Activated CD4-positive, CD25-positive, alpha-beta regulatory T cell treated with anti-CD3 and anti-CD28 coated beads, Interleukin-2, amount 50 U/mL, for 16 hours (primary cell): ENCODE measurements around the gene SCPEP1.
"Not testable (repeated sequence)": the region's sequence is repeated elsewhere in the genome, so short reads cannot be mapped to it uniquely, and the experiment has no call there.

Experiments
- DNase-seq: peaks from one replicate; pipeline ENCODE4 v3.0.0-alpha.2; 2020; ENCODE audit warnings: low read depth, low spot score

Gene SCPEP1, protein sequence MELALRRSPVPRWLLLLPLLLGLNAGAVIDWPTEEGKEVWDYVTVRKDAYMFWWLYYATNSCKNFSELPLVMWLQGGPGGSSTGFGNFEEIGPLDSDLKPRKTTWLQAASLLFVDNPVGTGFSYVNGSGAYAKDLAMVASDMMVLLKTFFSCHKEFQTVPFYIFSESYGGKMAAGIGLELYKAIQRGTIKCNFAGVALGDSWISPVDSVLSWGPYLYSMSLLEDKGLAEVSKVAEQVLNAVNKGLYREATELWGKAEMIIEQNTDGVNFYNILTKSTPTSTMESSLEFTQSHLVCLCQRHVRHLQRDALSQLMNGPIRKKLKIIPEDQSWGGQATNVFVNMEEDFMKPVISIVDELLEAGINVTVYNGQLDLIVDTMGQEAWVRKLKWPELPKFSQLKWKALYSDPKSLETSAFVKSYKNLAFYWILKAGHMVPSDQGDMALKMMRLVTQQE

DNA sequence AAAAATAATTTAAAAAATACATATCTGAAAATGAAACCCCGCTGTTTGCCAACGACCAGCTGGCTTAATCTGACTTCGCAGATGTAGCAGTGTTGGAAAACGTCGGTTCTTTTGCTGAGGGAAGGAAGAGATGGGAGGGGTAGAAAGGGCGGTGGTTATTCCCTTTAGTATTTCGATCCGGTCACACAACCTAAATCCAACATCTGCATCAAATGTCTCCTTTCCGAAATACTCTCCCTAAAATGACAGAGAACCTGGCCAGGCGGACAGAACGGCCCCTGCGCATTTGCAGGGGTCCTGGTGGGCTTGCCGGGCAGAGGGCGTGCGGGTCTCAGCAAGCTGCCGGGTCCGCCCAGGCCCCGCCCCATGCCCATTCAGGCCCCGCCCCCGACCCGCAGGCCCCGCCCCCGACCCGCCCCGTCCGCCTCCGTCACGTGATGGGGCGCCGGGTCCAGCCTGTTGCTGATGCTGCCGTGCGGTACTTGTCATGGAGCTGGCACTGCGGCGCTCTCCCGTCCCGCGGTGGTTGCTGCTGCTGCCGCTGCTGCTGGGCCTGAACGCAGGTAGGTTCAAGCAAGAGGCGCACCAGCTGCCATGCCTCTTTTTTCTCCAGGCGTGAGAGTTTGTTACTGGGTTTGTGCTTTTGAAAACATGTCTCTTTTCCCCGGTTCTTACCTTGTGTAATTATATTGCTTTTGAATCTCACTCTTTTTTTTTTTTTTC lies at the start of gene SCPEP1:
TSS of gene SCPEP1 (plus strand) at position 459 of the 723 bp plus-strand sequence. CDS start at position 488, 29 bp downstream.
- peak; percentile 57 for DNase-seq

DNA sequence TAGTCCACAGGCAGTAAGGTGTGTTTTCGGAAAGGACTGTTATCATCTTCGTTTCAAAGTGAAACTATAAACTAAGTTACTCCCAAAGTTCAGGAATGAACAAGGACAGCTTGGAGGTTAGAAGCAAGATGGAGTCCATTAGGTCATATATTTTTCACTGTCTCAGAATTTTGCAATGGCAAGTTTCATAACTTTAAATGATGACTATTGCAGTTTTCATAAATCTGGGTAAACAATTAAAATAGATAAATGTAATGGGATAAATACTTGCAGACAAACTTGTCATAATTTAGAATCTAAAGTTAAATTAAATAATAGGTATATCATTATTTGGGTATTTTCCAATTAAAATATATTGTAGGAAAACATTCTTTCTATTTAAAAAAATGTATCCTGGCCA lies 49.3 kb upstream of the SCPEP1 start:
- DNase-seq, result no peak

DNA sequence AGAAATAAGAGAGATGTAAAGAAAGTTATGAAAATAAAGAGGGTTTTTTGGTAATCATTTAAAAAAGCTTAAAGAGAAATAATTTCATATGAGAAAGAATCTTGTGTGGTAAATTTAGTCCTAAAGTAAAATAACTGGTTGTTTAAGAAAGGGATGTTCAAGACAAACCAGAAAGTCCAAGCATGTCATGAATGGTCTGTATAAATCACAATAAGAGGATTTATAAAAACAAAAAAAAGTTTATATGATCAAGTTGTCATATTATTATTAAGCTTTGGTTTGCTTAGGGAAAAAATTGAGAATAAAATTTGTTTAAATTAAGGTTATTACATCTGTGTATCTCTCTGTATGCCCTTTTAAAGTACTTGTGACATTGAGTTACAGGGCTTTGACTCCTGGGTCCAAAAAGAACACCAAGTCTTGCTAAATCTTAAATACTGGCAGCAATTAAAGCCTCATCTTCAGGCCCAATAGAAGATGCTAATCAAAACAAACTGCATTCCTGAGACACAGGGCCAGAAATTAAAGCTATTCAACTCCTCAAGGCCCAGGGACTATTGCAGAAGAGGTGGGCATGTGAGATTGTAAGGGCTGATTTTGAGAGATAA lies 48.5 kb upstream of the SCPEP1 start:
- no peak for DNase-seq

DNA sequence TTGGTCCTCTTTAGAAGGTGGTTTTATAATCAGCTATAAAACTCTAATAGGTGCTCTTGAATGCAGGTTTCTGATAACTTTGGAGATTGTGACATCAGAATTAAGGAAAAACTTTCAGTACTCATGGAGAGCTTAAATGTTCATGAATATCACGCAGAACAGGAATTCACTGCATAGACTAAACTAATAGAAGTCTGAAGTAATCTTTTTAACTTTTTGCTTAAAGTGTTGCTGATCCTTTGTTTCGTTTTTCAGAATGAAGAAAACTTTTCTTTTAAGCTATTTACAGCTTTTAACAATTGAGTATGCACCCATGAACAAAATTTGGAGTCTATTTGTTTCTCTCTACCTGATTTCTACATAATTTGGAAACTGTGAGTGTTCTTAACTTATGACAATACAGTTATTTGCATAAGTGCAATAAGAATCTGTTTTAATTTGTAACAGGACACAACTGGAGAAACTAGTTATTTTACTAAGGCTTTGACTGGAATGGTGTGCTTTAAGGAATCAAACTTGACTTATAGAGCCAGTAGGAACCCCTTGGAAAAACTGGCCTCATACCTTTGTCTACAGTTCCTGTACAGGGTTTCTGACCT lies 47.1 kb upstream of the SCPEP1 start:
- DNase-seq, result no peak

DNA sequence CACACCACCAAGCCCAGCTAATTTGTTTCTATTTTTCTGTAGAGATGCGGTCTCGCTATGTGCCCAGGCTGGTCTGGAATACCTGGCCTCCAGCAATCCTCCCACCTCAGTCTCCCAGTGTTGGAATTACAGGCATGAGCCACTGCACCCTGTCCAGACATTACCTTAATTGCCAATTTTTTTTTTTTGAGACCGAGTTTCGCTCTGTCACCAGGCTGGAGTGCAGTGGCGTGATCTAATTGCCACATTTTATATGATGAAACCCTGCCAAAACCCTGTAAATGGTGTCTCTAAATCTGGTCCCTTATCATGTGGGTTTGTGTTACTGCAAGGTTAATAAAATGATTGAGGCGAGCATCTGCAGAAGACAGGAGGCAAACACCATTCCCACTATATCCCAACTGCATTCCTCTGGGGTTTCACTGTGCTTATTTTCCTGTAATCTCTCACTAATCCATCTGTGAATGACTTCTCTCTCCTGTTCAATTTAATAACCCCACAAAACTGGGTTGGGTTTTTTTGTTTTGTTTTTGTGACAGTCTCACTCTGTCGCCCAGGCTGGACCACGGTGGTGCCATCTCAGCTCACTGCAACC lies 44.7 kb upstream of the SCPEP1 start:
- DNase-seq, result no peak

DNA sequence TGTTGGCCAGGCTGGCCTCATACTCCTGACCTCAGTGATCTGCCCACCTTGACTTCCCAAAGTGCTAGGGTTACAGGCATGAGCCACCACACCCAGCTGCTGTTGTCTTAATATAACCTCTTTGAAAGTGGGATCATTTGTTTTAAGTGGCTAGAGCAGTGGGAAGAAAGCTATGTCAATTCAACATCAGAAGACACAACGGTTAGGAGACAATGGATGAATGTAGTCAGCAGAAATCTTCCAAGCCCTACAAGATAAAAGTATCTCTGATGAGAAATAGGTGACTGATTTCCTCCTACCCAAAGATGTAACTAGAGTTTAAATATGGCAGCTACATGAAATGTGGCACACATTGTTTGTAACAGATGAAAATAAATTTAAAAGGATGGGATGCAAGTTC lies 44.1 kb upstream of the SCPEP1 start:
- no peak for DNase-seq

DNA sequence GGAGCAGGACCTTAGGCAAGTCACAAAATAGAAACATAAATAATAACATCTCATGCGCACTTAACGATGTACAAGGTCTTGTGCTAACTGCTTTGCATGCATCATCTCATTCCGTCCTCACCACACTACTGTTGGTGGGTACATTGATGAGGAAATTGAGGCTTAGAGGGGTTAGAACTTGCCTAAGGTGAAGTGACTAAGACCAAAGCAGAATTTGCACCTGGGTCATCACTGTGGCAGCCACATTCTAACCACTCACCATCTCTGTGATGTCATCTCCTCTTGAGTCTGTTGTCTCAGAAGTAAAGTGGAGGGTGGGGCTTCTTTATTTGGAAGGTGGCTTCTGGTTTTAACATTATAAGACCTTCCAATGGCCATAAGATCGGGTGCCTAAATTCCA lies 43.7 kb upstream of the SCPEP1 start:
- DNase-seq, result no peak

DNA sequence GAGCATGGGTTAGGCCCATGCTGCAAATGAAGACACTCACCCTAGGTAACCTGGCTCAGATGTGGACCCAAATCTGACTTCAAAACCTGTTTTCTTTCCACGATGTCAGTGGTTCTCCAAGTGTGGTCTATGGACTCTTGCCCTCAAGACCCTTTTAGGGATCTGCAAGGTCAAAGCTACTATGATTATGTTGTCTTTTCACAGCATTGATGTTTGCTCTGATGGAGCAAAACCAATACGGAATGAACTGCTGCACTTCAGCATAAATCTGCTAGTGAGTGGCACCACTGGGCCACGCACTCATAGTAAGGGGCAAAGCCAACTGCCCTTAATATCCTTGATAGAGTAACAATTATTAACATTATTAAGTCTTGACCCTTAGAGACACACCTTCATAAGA lies 42.5 kb upstream of the SCPEP1 start:
- DNase-seq, result no peak

DNA sequence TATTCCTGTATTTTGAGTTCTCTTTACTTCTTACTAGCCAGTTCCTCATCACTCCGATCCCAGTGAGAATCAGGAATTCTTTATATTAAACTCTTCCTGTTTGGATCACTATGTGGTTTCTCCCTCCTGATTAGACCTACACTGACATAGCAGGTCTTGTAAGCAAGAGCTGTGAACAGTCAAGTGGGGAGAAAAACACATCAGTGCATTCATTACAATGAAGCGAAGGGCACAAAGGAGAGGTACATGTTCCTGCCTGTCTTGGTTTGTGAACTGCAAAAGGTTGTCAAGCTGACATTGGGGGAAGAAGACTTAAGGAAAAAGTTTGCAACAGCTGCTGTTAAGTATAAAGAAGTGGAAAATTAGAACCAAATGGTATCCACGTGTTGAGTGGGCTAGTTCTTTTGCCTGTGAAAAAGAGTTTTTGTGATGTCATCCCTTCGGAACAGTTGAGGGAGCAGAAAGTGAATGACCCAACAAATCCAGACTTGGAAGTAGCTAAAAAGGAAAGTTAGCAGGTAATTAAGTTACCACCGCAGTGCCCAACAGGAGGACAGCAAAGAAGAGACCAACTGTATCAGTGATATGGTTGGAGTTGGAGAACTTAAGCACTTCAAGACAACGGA lies 41.1 kb upstream of the SCPEP1 start:
- no peak for DNase-seq

DNA sequence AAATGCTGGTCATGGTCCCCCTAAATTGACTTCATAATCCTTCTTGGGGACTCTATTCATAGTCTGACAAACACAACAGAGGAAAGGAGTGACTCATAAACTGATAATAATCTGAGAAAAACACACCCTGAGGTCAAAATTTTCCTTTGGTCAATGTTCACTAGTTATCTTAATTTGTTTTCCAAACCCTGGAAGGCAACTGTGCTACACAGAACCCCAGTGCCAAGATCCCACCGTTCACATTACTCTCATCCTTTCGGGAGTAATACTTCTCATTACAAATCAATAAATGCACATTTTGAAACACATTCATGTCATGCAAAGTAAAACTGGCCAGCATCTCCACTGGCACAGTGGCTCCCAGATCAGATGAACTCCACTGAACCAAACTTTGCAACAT lies 40.2 kb upstream of the SCPEP1 start:
- DNase-seq, result no peak

DNA sequence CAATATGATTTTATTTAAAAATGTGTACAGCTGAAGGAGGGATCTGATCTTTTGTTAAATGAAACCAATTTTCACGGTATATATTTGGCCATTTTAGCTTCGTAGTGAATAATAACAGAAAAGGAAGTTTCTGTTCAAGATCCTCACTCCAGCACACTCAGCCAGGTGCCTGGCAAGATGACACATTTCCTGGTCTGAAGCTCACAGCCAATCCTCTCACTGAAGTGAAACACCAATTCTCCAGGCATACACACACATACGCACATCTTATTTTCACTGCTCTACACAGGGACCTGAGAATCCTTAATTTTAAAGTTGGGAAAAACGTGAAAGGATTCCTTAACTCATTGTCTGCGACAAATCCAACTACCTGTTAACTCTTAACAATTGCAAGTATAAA lies 39.7 kb upstream of the SCPEP1 start:
- DNase-seq, result not testable (repeated sequence)

DNA sequence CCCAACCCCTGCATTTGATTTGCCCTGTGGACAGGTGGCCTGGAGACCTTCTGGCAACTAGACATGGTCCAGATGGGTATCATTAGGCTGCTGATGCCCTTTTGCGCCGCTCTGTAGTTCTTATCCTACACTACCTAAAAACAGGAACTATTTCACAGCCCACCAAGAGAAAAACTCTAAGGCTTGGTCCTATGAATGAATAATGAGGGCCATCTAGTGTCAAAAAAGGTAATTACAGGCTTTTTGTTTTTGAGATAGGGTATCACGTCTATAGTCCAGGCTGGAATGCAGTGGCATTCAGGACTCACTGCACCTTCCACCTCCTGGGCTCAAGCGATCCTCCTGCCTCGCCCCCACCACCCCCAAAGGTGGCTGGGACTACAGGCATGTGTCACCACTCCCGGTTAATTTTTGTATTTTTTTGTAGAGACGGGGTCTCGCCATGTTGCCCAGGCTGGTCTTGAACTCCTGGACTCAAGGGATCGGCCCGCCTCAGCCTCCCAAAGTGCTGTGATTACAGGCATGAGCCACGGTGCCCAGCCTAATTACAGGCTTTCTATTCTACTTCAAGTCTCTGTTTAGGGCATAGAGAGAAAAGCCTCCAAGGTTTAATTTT lies 38.0 kb upstream of the SCPEP1 start:
- no peak for DNase-seq

DNA sequence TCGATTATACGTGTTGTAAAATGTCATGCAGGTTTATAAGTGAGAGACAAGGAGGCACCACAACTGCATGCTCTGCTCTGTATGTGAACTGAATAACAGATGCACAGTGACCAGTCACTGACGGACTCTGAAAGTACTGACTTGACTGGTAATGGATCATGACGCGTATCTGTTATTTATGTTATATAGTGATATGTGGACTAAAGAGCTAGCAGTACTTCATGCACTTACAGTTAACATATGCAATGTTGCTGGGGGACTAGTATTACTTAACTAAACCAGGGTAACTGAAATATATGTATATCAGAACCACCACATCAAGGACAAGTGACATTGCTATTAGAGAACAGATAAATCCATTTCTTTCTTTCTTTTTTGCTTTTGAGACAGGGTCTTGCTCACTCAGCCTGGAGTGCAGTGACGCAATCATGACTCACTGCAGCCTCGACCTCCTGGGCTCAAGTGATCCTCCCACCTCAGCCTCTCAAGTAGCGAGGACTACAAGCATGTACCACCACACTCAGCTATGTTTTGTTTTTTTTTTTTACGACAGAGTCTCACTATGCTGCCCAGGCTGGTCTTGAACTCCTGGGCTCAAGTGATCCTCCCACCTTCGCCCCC lies 34.3 kb upstream of the SCPEP1 start:
- DNase-seq, result no peak

DNA sequence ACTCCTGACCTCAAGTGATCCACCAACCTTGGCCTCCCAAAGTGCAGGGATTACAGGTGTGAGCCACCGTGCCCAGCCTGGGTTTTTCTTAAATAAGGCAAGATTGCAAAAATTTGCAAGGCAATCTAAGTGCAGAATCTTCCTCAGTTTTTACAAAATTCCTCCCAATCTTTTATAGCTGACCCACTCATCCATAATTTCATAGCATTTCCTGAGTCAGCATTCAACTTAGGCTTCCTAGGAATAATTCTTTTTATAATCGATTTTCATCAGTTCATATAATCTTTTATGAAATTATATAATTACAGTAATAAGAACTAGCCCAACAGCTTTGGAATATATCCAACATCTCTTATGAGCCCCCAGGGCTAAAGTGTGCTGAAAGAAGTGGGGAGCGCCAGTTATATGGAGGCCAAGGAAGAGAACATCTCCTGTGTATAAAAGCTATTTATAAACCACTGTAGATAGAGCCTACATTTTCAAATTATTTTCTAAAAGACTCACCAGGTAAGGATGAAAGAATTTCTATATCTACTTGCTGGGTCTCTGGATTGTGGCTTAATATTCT lies 31.9 kb upstream of the SCPEP1 start:
- DNase-seq, result no peak

DNA sequence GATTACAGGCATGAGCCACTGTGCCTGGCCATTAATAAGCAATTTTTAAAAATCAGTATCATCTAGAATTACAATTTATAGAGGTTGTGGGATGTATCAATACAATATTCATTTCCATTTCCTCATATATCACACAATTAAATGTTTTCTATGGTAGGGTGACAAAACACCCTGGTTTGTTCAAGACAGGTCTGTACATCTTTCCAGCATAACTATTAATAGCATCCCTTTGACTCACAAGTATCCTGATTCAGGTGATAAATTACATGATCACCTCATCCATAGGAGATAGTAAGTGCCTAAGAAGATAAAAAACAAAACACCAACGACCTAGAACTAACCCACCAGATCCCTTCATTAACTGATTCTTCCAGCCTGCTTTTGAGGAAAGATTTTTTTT lies 30.2 kb upstream of the SCPEP1 start:
- DNase-seq, result no peak

DNA sequence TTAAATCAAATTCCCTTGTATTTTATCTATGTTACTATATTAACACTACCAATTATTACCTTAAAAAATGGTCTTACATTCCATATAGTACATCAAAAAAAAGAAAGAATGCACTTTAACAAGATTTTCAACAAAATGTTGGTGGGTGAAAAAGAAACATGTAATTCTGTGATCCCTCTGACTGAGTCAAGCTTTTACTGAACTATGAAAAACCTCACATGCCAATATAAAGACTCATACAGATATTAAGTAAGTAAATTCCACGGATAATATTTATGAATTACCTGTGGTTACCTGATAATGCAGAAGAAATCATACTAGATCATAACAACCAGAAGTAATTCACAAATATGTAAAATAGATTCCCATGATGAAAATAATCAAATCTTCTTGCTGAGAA lies 29.4 kb upstream of the SCPEP1 start:
- no peak for DNase-seq

DNA sequence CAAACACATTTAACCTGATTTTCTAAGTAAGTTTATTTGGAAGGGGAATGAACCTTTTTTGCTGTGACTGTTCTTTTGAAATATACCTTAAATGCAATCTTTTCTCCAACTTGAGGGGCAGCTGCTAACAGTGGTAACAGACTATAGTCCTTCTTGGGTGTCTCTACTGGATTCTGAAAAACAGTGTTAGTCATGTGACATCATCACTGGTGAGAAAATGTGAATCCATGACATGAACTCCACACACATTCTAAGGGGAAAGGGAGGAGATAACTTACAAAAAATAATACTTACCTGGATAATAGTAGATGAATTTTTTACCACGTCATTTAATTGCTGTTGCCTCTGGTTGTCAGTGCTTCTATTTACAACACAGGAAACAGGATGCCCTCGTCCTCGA lies 28.3 kb upstream of the SCPEP1 start:
- no peak for DNase-seq

DNA sequence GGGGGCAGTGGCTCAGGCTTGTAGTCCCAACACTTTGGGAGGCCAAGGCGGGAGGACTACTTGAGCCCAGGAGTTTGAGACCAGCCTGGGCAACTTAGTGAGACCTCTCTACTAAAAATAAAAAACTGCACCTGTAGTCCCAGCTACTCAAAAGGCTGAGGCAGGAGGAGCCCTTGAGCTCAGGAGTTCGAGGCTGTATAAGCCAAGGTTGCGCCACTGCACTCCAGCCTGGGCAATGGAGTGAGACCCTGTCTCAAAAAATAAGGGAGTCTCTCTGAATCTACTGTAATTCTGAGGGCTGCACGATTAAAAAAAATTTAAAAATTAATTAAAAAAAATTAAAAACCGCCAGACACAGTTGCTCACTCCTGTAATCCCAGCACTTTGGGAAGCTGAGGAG lies 20.9 kb upstream of the SCPEP1 start:
- no peak for DNase-seq

DNA sequence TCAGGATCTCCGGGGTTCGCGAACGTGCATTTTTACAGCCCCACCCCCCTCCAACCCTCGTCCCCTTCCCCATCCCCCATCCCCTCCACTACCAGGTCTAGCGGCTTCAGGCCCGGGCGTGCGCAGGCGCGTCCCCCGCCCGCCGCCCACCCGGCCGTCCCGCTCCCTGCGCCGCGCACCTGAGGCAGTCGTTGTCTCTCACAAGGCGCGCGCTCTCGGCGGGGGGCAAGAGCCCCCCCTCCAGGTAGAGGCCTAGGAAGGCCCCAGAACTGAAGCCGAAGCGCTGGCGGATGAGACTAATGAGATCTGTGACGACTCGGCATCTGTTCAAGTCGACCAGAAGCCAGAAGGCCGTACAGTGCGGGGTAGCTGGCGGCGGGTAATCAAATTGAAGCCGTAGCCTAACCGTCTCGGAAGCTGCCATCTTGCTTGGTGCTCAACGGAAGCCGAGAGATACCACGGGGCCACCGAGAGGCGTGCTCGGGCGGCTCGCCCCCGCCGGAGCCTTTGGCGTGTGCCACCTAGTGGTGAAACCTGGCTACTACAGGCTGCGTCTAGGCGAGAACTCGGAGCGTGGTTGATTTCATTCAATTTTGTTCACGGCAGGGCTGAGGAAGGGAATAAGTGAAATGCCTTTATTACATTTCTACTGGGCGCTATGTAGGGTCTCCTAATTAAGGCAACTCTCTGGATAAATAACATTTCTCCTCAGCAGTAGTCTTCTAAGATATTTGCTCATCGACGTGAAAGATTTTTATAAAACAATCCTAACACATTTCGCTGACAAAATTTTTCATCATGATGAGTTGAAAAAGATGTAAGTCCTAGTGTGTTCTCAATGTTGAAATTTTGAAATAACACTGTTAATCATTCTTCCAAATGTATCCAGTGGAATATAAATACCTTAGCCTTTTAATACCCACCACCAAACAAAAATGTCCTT lies 17.1 kb upstream of the SCPEP1 start, which contains the start of gene COIL:
TSS of gene COIL (minus strand) at position 455 of the 943 bp plus-strand sequence. CDS start at position 424, 31 bp downstream.
- DNase-seq, result peak; percentile 93
